ENCODE results near the gene AIRE. TPM values are rescaled to one million over a fixed set of nuclear protein-coding genes. Genes with fewer than 3 reads are reported as not detected.

AIRE gene
- polyA plus RNA-seq, 10 donors = 0.05 to 0.19 (median 0.09) TPM; not detected in 1

GRCh38 chr21:44303490-44303981 is 17.9 kb downstream of the AIRE start:
- DNase-seq = no peak

GRCh38 chr21:44304011-44304616 is 18.4 kb downstream of the AIRE start:
- DNase-seq = no peak

GRCh38 chr21:44304877-44305293 is 19.2 kb downstream of the AIRE start:
- DNase-seq = peak in 1 of 3 donors; percentile 63

GRCh38 chr21:44305691-44306090 is 20.0 kb downstream of the AIRE start:
- DNase-seq = no peak

- no peak for DNase-seq
These were observed 21.4 kb downstream of the AIRE start for GRCh38 chr21:44306936-44307704.

- no peak for DNase-seq
These were observed 25.2 kb downstream of the AIRE start for GRCh38 chr21:44310628-44311507.

- DNase-seq = no peak
These were observed 26.4 kb downstream of the AIRE start for GRCh38 chr21:44312089-44312488.

- DNase-seq = no peak
These were observed 27.0 kb downstream of the AIRE start for GRCh38 chr21:44312716-44313115.

GRCh38 chr21:44313451-44313850 is 27.8 kb downstream of the AIRE start:
- no peak for DNase-seq

GRCh38 chr21:44314128-44314527 is 28.5 kb downstream of the AIRE start:
- DNase-seq = no peak

- no peak for DNase-seq
These were observed 28.9 kb downstream of the AIRE start for GRCh38 chr21:44314561-44314960.

- DNase-seq = no peak
These were observed 30.1 kb downstream of the AIRE start for GRCh38 chr21:44315691-44316203.

- no peak for DNase-seq
These were observed 30.7 kb downstream of the AIRE start for GRCh38 chr21:44316277-44316900.

- DNase-seq = no peak
These were observed 31.6 kb downstream of the AIRE start for GRCh38 chr21:44317241-44317782.

GRCh38 chr21:44317871-44318270 is 32.2 kb downstream of the AIRE start:
- DNase-seq = no peak

- no peak for DNase-seq
These were observed 33.0 kb downstream of the AIRE start for GRCh38 chr21:44318489-44319285.

- DNase-seq = no peak
These were observed 33.9 kb downstream of the AIRE start for GRCh38 chr21:44319407-44320065.

GRCh38 chr21:44320847-44321246 is 35.2 kb downstream of the AIRE start:
- no peak for DNase-seq

GRCh38 chr21:44321846-44322450 is 36.3 kb downstream of the AIRE start:
- no peak for DNase-seq

Measured in muscle of back (tissue), 11 donors.